Mucosa of rectum (tissue), 2 donors: ENCODE data around the gene POLR2J.

Source experiments
- H3K27ac ChIP-seq, 2 donors: one replicate each; pipeline ENCODE4 v1.7.0; 2013; ENCODE audit warnings: inconsistent platforms in 2 of 2, low read depth in 2 of 2, low read length in 2 of 2
- H3K27me3 ChIP-seq, 2 donors: one replicate each; pipeline ENCODE4 v1.7.0; 2013; ENCODE audit warnings: low read length in 2 of 2; ENCODE audit not compliant: control insufficient read depth in 2 of 2, insufficient read depth in 2 of 2
- H3K36me3 ChIP-seq, 2 donors: one replicate each; pipeline ENCODE4 v1.7.0; 2013; ENCODE audit warnings: low read length in 2 of 2; ENCODE audit not compliant: control insufficient read depth in 2 of 2, insufficient read depth in 2 of 2
- H3K4me1 ChIP-seq, 2 donors: one replicate each; pipeline ENCODE4 v1.7.0; 2013; ENCODE audit warnings: low read length in 2 of 2, mild to moderate bottlenecking in 1 of 2; ENCODE audit not compliant: control insufficient read depth in 2 of 2, insufficient read depth in 2 of 2
- H3K4me3 ChIP-seq, 2 donors: one replicate each; pipeline ENCODE4 v1.7.0; 2013; ENCODE audit warnings: low read length in 2 of 2
- H3K9ac ChIP-seq, 2 donors: one replicate each; pipeline ENCODE4 v1.7.0; 2013; ENCODE audit warnings: low read length in 2 of 2, low read depth in 1 of 2, mild to moderate bottlenecking in 1 of 2
- H3K9me3 ChIP-seq, 2 donors: one replicate each; pipeline ENCODE4 v1.7.0; 2013; ENCODE audit warnings: low read length in 2 of 2; ENCODE audit not compliant: control insufficient read depth in 2 of 2
- donor health status: healthy.
- donor health status: Normal muscosa, but diverticular disease.

POLR2J gene

GRCh38 chr7:102434039-102434486 lies 44.7 kb downstream of the POLR2J start:
- Histone ChIP-seq H3K4me3 (peak overlapping the region; percentile 63 to 68), H3K9ac (peak overlapping the region in 1 of 2 donors; percentile 24), H3K36me3 (no peaks in the 10 kb centered on the region), H3K9me3 (no peaks in the 10 kb centered on the region), H3K27ac (peak overlapping the region in 1 of 2 donors; percentile 72), H3K27me3 (peaks cover 0 to 2% of the 10 kb centered on the region in 2 donors), H3K4me1 (peaks cover 13 to 22% of the 10 kb centered on the region in 2 donors)

GRCh38 chr7:102433219-102434038 lies 45.3 kb downstream of the POLR2J start, which contains the start of gene ORAI2:
Gene ORAI2, plus strand, starts transcription at chr7:102433575. Its CDS starts 5,382 bp downstream, at chr7:102438957.
- peak within 1 kb of the TSS; percentile 24 to 58 for H3K9ac ChIP-seq
- no peaks in the 10 kb centered on the region for H3K36me3 ChIP-seq
- H3K27ac ChIP-seq: peak within 1 kb of the TSS; percentile 72 to 83
- H3K4me3 ChIP-seq: peak within 1 kb of the TSS; percentile 63 to 68
- H3K9me3 ChIP-seq: no peaks in the 10 kb centered on the region
- peaks cover 0 to 2% of the 10 kb centered on the region in 2 donors for H3K27me3 ChIP-seq
- peaks cover 13 to 22% of the 10 kb centered on the region in 2 donors for H3K4me1 ChIP-seq

- H3K4me3 ChIP-seq: peak overlapping the region; percentile 37 to 61
- no peaks in the 10 kb centered on the region for H3K9me3 ChIP-seq
- H3K9ac ChIP-seq: peak overlapping the region; percentile 14 to 58
- H3K27me3 ChIP-seq: peaks cover 0 to 2% of the 10 kb centered on the region in 2 donors
- no peaks in the 10 kb centered on the region for H3K36me3 ChIP-seq
- H3K27ac ChIP-seq: peak overlapping the region; percentile 72 to 83
- H3K4me1 ChIP-seq: peaks cover 13 to 23% of the 10 kb centered on the region in 2 donors
Measured at GRCh38 chr7:102432442-102433218, 46.1 kb downstream of the POLR2J start.

GRCh38 chr7:102431617-102432298 lies 47.0 kb downstream of the POLR2J start:
- Histone ChIP-seq H3K27me3 (peaks cover 0 to 2% of the 10 kb centered on the region in 2 donors), H3K36me3 (peaks cover 0 to 2% of the 10 kb centered on the region in 2 donors), H3K4me3 (peak overlapping the region; percentile 25 to 58), H3K9me3 (no peaks in the 10 kb centered on the region), H3K9ac (peak overlapping the region; percentile 30 to 60), H3K4me1 (peaks cover 17 to 25% of the 10 kb centered on the region in 2 donors), H3K27ac (peak overlapping the region; percentile 53 to 83)

GRCh38 chr7:102429141-102429899 lies 49.4 kb downstream of the POLR2J start:
- Histone ChIP-seq H3K4me1 (peaks cover 26 to 30% of the 10 kb centered on the region in 2 donors), H3K27ac (peak overlapping the region in 1 of 2 donors; percentile 48), H3K9me3 (no peaks in the 10 kb centered on the region), H3K4me3 (no peak overlapping the region), H3K36me3 (peaks cover 11 to 15% of the 10 kb centered on the region in 2 donors), H3K27me3 (no peaks in the 10 kb centered on the region), H3K9ac (no peak overlapping the region)

GRCh38 chr7:102427019-102427405 lies 51.7 kb downstream of the POLR2J start:
- H3K27me3 ChIP-seq: no peaks in the 10 kb centered on the region
- peaks cover 11 to 18% of the 10 kb centered on the region in 2 donors for H3K36me3 ChIP-seq
- peak overlapping the region; percentile 72 to 94 for H3K27ac ChIP-seq
- H3K4me1 ChIP-seq: peaks cover 15 to 27% of the 10 kb centered on the region in 2 donors
- peak overlapping the region; percentile 23 to 56 for H3K9ac ChIP-seq
- no peaks in the 10 kb centered on the region for H3K9me3 ChIP-seq
- no peak overlapping the region for H3K4me3 ChIP-seq

GRCh38 chr7:102426268-102427018 lies 52.3 kb downstream of the POLR2J start:
- no peaks in the 10 kb centered on the region for H3K27me3 ChIP-seq
- peaks cover 11 to 21% of the 10 kb centered on the region in 2 donors for H3K36me3 ChIP-seq
- H3K9ac ChIP-seq: peak overlapping the region; percentile 24 to 72
- H3K4me3 ChIP-seq: peak overlapping the region in 1 of 2 donors; percentile 54
- no peaks in the 10 kb centered on the region for H3K9me3 ChIP-seq
- peak overlapping the region; percentile 72 to 94 for H3K27ac ChIP-seq
- peaks cover 9 to 21% of the 10 kb centered on the region in 2 donors for H3K4me1 ChIP-seq

- Histone ChIP-seq H3K27ac (peak overlapping the region; percentile 72 to 94), H3K36me3 (peaks cover 11 to 21% of the 10 kb centered on the region in 2 donors), H3K27me3 (no peaks in the 10 kb centered on the region), H3K4me1 (peaks cover 5 to 17% of the 10 kb centered on the region in 2 donors), H3K9ac (peak overlapping the region; percentile 24 to 72), H3K4me3 (peak overlapping the region in 1 of 2 donors; percentile 54), H3K9me3 (no peaks in the 10 kb centered on the region)
Measured at GRCh38 chr7:102425639-102426267, 53.0 kb downstream of the POLR2J start.
